HG03135 (cell line): ENCODE results near the gene SLC25A45.

Source experiments
- ATAC-seq: cut with Tn5 transposase; IDR thresholded peaks from one replicate; pipeline ENCODE4 v1.9.1; 2021; ENCODE audit warnings: mild to moderate bottlenecking, moderate library complexity; ENCODE audit not compliant: unreplicated experiment

The SLC25A45 gene

GRCh38 chr11:65389294-65389980 lies 7.0 kb upstream of the SLC25A45 start:
- ATAC-seq, result no peak

- no peak for ATAC-seq
Observed at GRCh38 chr11:65388731-65389130, 6.3 kb upstream of the SLC25A45 start.

GRCh38 chr11:65386307-65387140 lies 4.1 kb upstream of the SLC25A45 start, which contains the start of gene FRMD8:
Gene FRMD8 (plus strand): TSS chr11:65386637. CDS start chr11:65387037, 400 bp downstream.
- no peak for ATAC-seq

DNA sequence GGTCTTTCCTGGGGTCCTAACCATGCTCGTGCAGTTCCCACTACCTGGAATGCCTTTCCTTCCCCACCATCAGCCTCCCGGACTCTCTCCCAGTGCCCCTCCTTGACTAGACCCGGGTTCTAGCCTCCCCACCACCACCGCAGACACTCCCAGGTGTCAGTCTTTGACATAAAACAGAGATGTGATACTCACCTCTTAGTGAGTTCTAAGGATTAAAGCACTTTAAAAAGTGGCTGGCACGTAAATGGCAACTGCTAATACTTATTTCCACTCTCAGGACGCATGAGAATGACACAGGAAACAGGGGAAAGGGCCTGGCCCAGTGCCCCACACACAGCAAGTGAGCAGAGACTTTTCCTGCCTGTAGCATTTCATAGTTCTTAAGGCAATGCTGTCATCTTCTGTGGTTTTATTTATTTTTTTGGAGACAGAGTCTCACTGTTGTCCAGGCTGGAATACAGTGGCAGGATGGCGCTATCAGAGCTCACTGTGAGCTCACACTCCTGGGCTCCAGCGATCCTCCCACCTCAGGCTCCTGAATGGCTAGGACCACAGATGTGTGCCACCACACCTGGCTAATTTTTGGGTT lies 1.9 kb upstream of the SLC25A45 start:
- ATAC-seq, result no peak

GRCh38 chr11:65383778-65384177 lies 1.3 kb upstream of the SLC25A45 start:
- ATAC-seq, result no peak

DNA sequence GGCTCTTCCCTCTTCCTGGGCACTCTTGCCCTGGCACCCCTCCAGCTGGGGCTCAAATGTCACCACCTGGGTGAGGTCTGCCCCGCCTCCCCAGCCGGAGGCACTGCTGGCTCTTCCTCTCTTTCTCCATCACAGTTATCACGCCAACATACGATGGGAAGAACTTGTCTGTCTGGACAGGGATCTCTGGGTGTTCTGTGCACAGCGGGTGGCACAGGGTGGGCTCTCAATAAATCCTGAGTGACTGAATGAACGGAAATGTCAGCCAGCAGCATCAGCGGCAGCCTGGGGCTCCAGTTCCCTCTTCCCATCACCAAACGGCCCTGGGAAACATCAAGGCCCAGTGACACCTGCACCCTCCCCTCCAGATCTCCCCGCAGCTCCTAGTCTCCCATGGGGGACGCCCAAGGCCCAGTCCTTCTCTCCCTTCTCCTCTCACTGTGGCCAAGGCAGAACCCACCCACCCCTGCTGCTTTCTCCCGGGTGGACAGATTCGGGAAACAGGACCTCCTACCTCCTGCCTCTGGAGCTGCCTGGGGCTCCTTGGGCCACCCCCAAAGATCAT lies 440 bp upstream of the SLC25A45 start:
- no peak for ATAC-seq

GRCh38 chr11:65381716-65382032 lies 772 bp downstream of the SLC25A45 start:
- ATAC-seq, result no peak

DNA sequence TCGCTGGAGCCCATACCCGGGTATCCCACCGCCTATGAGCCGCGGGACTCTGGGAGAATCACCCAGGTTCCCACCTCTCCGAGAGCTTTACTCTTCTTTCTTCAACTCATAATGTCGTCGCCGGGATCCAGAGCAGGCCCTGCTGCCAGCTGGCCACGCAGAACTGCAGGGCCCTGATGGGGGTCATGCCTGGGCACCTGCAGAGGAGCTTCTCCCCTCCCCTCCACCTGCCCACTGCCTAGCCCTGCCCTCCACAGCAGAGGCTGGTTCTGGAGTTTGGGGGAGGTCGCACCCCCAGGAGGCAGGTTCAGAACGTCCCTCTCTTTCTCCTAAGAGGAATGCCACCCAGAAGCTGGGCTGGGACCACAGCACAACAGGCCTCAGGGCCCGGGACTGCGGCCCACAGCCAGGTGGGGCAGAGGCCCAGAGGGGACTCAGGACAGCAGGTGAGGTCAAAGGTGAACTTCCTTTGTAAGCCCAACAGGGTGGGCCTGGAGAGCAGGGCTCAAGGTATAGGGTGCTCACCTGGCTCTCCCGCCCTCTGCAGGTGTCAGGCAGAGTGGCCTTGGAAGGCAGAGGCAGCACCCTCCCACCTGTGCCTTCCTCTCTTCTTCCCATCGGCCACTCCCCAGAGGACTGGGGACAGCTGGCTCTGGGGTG lies 1.9 kb downstream of the SLC25A45 start:
- ATAC-seq, result no peak

- ATAC-seq, result no peak
Observed at GRCh38 chr11:65379698-65380459, 2.6 kb downstream of the SLC25A45 start.

DNA sequence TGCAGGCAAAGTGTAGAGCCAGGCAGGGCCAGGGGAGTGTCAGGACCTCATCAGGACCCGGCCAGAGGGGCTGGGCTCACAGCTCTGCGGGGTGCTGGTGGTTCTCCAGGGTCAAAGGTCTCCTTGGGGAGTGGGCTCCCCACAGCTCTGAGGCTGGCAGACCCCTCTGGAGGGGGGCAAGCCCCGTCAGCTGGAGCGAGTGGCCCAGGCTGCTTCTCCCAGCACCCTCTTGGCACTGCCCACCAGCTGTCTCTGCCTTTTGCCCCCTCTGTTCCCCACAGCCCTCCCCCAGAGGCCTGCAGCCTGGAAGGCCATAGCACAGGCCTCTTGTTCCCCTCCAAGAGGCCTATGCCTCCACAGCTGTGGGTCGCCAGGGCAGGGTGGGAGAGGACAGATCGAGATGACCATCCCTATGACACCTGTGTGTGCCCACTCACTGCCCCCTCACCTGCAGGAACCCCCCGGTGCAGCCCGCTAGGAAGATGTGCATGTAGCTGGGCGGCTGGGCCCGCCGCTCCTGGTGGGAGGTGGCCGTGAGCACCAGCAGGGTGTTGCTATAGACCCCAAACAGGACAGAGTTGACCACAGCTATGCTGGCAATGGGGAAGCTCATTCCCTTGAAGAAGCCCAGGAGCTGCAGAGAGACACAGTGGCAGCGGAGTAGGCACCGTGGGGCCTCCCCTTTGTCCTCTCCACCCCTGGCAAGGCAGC lies 3.4 kb downstream of the SLC25A45 start:
- no peak for ATAC-seq

- ATAC-seq, result no peak
Observed at GRCh38 chr11:65378208-65378927, 4.1 kb downstream of the SLC25A45 start.

GRCh38 chr11:65377777-65378176 lies 4.7 kb downstream of the SLC25A45 start:
- no peak for ATAC-seq

DNA sequence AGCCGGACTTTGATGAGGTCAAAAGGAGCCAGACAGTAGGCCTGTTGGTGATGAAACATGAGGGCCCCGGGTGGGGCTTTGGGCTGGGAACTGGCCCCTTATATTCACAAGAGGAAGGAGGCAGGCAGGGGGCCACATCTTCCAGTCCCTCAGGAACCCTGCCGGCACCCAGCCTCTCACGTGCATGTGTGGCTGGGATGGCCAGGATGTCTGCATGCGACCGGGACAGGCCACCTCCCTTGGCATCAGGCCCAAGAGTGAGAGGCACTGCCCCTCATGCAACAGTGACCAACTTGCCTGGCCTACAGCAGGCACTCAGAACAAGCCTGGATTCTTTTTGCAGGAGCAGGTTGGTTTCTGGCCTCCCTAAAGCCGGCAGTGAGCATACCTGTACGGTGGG lies 5.4 kb downstream of the SLC25A45 start:
- ATAC-seq, result no peak

DNA sequence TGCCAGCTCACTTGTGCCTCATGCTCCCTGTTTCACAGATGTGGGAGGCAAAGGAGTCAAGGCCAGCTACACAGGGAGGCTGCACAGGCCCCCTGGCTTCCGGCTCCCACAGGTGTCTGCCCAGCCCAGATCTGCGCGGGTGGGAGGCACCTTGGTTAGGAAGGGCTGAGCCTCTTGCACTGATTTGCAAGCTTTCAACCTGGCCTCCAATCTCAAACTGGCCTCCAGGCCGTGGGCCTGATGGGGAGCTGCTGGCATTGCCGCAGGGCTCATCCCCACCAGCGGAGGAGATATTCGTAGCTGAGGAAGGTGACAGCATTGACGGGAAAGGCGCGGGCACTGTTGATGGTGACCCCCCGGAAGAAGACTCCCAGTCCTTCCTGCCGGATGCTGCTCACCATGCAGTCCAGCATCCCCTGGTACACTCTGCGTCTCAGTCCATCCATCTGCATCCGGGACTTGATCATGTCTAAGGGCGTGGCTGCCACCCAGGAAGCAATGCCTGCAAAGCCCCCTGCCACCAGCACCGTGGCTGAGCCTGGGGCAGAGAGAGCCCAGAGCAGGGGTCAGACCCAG lies 6.2 kb downstream of the SLC25A45 start:
- ATAC-seq, result no peak

DNA sequence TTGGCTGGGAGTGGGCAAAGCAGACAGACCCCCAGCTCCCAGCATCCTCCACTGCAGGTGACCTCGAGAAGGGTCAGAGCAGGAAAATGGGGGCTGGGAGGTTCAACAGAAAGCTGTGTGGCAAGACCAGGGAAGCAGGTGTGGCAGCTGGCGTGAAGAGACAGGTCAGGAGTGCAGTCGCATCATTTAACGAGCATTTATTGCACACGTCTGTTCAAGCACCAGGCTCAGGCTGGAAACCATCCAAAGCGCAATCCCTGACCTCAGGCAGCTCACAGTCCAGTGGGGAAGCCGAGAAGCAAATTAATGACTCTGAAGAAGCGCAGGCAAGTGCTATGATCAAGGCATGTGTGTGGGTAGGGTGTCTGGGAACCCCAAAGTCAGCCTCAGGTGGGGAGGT lies 7.4 kb downstream of the SLC25A45 start:
- no peak for ATAC-seq

DNA sequence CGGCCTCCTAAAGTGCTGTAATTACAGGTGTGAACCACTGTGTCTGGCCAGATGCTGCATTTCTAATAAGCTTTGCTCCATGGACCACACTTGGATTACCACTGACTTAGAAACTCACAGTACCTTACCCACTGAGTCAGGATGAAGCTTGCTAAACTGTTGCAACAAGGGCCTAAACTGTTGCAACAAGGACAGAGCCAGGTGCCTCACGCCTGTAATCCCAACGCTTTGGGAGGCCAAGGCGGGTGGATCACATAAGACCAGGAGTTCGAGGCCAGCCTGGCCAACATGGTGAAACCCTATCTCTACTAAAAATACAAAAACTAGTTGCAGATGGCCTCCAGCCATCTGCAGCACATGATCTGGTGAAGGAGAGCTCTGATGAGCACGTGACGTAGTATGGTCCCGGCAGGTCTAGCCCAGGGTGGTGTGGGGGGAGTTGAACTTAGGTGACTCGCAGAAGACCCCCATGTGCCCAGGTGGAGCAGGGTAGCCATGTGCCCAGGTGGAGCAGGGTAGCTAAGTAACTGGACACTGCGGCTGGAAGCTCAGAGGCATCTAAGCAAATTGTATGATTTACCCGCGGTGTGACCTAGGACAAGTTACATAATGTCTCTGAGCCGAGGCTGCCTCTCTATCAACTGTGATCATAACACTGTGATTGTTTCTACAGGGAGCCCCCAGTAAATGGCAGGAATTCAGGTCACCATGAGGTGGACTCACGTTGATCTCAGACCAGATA lies 8.4 kb downstream of the SLC25A45 start:
- no peak for ATAC-seq

DNA sequence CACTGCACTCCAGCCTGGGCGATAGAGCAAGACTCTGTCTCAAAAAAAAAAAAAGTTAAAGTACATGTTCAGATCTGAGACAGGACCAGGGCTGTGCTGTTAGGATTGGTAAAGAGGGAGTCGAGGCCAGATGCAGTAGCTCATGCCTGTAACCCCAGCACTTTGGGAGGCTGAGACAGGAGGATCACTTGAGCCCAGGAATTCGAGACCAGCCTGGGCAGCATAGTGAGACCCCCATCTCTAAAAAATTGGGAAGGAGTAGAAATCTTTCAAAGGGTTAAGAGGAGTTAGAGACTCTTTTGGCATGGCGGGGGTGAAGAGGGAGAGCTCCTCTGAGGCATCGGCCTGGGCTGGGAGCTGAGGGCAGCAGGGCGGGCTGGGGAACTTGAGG lies 11.8 kb downstream of the SLC25A45 start:
- ATAC-seq, result no peak

GRCh38 chr11:65366340-65366773 lies 16.1 kb downstream of the SLC25A45 start:
- no peak for ATAC-seq
